Stimulated activated CD4-positive, alpha-beta T cell treated with anti-CD3 and anti-CD28 coated beads, Interleukin-12 subunit alpha, Interleukin-12 subunit beta, amount 100 ng/mL, for 48 hours (primary cell): ENCODE data around the gene BAG1.

ENCODE experiments used
- DNase-seq, 3 donors: peaks; one replicate each; pipeline ENCODE4 v3.0.0-alpha.2; 2020; ENCODE audit warnings: low read depth in 2 of 3, low spot score in 1 of 3

The BAG1 gene

DNA sequence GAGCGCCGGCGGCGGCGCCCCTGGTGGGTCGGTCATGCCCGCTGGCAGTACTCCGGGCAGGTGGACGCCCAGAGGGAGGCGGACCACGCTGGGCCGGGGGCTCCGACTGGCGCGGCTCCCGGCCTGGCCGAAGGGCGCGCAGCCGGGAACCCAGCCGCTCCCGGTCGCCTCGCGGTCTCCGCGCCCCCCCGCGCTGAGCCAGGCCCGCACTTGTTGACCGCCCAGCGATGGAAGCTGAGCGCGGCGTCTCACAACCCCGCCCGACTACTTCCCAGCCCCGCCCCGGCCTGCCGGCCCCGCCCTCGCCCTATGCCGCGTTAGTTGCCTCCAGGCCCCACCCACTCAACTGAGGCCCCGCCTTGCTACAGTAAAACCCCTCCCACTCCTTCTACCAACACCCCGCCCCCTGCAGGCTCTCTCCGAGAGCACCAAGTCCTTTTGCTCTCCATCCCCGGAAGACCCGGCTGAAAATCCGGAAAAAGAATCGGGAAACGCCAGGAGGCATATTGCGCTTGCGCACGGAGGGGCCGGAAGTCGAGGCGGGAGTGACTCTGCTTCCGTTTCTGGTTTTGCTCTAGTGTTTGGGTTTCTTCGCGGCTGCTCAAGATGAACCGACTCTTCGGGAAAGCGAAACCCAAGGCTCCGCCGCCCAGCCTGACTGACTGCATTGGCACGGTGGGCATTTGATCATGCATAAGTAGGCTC is at the start of gene BAG1, which contains the start of gene CHMP5:
Gene BAG1 (minus strand): TSS at position 236 of the 705 bp plus-strand sequence.
Gene CHMP5 (plus strand): TSS at position 577 of the 705 bp plus-strand sequence. CDS start 30 bp downstream, at position 607.
- peak; percentile 100 for DNase-seq

DNA sequence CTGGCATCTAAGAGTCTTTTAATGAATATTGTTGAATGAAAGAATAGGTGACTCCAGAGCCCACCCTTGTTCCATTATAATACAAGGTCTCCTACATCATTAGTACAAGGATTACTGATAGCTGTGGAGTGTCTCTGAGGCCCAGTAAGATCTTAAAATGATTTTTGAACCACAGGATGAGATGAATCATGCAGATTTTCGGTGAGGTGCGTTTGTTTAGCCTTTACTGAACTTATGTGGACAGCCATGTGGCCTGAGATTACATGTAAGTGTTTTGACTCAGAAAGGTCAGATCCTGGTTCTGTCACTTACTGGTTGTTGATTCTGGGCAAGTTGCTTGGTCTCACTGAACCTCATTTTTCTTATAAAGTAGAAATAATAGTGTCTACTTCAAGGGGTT is 47.4 kb upstream of the BAG1 start:
- no peak for DNase-seq

DNA sequence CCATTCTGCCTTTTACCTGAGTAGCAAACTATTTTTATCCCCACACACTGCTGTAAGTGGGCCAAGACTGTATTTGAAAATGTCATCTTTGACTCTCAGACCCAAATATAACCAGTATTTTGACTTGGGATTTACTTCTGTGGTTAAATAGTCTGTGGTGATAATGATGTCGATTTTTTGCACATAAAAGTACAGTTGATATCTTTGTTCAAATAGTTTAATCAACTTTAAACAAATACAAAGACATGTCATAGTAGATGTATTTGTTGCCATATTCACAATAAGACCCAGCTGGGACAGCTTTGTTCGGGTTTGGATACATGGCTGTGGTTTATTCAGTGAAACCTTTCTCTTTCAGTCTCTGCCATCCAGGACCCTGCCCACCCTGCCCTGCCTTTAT is 46.2 kb upstream of the BAG1 start:
- no peak for DNase-seq

DNA sequence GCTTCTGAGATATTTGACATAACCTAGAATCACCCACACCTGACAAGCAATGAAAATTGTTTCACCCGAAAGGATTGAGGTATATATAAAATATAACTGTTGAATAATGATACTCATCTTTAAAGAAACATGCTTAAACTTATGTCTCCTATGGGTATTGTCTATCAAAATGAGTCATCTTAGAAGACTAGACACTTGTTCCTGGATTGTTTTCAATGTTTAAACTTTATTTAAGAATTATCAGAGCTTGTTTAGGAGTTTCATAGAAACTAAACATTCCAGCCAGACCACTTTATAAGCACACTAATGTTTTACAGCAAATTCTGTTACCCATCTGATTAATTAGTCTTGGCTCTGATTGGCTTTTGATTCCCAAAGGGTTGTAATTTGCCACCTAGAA is 45.4 kb upstream of the BAG1 start:
- no peak for DNase-seq

DNA sequence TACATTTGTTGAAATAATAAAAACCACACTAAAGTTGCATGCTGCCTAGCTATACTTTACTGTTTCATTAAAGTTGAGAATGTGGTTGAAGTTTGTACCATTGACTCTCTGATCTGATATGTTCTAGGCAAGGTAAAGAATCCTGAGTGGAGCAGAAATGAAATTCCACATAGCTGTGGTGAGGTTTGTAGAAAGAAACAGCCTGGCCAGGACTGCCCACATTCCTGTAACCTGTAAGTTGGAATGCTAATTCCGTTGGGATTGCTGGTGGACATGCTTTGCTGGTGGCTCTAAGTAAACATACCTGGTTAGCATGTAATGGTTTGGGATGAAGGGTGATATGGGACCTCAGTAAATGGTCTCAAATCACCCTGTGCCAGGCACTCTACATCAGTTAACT is 42.6 kb upstream of the BAG1 start:
- no peak for DNase-seq

DNA sequence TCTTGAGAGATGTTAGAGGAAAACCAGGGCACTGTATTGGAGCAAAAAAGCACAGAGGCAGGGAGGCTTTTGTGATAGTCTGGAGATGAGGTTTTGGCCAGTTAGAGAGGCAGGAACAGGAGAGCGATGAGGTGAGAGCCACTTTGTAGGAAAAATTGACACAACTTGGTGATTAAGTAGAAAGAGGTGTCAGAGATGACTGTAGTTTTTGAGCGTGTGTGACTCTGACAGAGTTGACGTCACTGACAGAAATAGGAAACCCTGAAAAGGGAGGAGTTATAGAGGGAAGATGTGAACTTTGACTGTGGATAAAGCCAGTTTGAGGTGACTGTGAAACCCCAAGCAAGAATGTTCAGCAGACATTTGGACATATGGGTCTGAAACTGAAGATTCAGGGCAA is 41.5 kb upstream of the BAG1 start:
- peak in 1 of 3 donors; percentile 33 for DNase-seq

DNA sequence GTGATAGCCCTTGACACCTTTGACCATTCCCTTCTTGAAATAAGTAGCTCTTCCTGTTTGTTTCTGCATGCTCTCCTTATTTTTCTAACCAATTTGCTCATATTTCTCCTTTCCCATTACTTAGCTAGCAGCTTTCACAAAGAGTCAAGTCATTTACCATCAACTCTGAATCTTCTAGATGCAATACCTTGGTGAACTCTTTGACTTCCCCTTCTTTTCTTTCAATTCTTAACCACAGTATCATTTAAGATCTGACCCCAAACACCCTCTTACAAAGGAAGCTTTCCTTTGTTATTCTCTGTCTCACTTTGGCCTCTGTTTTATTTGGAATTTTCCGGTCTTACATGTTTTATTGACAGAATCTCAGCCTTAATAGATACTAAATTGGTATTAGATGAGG is 39.9 kb upstream of the BAG1 start:
- DNase-seq = no peak

DNA sequence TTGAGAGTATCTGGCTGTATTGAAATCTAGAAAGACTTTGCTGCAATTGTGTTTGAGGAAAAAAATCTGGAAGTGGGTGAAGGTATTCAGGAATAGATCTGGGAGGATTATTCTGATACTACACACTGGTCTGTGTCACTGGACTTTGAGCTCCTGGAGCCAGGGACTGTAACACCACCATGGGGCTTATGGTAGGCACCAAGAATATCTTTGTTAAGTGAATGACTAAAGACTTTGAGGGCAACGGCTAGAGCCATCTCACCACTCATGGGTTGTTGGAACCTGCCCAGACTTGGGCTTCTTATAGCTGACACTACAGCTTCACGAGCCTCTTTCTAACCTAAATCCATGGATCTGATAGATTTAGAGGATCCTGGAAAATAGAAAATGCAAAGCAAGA is 36.0 kb upstream of the BAG1 start:
- DNase-seq = no peak

DNA sequence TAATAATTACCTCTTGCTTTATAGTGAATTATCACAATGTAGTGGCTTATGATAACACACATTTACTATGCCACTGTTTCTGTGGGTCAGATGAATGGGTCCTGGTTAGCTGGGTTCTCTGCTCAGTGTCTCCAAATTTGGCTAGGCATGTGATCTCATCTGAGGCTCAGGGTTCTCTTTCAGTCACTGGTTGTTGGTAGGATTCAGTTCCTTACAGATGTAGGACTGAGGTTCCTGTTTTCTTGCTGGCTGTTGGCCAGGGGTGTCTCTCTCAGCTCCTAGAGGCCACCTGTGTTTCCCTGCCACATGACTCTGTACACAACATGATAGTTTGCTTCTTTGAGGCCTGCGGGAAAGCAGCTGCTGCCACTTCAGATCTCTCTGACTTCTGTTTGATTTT is 32.9 kb upstream of the BAG1 start:
- no peak for DNase-seq

DNA sequence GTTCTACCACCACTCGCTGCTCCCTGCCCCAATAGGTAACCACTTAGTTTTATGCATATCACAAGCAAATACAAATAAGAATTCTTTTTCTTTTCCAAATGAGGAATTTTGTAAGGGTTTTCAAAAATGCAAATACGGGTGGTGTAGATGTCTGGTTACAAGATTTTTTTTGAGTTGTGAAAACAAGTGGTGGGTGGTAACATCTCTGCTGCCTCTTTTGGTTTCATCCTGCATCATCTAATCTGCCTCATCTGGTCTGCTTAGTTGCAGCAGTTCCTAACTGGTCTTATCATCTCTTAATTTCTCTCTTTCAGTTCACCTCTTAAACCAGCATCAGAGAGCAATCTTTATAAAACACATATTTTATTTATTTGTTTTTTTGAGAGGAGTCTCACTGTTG is 31.1 kb upstream of the BAG1 start:
- DNase-seq = no peak

DNA sequence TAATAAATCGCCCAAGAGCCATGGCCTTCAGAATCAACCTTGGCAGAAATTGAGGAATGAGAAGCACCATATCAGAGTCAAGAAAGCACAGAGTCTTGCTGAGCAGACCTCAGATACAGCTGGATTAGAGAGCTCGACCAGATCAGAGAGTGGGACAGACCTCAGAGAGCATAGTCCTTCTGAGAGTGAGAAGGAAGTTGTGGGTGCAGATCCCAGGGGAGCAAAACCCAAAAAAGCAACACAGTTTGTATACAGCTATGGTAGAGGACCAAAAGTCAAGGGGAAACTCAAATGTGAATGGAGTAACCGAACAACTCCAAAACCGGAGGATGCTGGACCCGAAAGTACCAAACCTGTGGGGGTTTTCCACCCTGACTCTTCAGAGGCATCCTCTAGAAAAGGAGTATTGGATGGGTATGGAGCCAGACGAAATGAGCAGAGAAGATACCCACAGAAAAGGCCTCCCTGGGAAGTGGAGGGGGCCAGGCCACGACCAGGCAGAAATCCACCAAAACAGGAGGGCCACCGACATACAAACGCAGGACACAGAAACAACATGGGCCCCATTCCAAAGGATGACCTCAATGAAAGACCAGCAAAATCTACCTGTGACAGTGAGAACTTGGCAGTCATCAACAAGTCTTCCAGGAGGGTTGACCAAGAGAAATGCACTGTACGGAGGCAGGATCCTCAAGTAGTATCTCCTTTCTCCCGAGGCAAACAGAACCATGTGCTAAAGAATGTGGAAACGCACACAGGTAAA is 30.3 kb upstream of the BAG1 start:
- DNase-seq = no peak

DNA sequence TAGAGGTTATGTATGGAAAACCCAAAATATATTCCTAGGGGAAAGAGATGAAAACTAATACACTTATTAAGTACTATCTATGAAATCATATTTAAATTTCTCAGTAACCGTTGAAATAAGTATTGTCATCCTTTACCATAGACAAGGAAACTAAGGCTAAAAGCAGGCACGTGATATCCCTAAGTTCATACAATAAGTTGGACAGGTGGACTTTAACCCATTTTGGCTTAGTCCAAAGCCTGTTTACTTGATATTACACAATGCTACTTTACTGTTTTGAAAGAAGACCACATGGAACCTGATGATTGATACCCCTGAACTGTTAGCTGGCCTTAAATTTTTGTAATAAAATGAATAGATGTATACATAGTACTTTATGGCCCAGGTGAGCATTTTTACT is 29.3 kb upstream of the BAG1 start:
- DNase-seq = no peak

DNA sequence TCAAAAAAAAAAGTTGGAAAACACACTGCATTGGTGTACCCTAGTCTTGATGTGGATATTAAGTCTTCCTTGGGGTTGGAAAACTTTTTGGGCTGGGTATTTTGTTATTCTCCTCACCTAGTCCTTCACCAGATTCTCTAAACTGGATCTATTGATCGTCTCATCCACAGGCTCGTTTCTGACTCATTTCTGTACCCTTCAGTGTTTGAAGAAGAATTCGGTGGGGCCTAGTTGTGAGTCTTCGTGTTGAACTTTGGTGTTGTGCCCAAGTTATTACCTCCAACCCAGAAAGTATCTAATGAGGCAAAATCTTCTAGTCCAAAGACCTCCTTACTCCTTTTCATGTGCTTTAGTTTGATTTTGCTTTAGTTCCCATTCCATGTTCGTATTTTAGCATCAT is 27.4 kb upstream of the BAG1 start:
- DNase-seq = no peak

DNA sequence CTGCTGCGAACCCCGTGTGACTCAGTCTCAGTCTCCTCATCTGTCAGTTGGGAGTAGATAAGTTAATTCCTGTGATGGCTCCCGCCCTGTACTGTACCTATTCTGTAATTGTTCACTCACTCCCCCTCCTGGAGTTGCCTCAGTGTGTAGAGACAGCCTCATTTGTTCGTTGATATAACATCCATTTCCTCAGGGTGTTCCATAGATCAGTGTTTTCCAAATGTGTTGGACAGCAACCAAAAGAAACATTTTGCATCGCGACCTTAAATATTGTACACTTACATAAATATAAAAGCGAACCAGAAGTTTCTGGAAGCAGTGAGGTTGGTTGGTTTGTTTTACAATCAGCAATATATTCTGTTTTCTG is 26.5 kb upstream of the BAG1 start:
- no peak for DNase-seq

DNA sequence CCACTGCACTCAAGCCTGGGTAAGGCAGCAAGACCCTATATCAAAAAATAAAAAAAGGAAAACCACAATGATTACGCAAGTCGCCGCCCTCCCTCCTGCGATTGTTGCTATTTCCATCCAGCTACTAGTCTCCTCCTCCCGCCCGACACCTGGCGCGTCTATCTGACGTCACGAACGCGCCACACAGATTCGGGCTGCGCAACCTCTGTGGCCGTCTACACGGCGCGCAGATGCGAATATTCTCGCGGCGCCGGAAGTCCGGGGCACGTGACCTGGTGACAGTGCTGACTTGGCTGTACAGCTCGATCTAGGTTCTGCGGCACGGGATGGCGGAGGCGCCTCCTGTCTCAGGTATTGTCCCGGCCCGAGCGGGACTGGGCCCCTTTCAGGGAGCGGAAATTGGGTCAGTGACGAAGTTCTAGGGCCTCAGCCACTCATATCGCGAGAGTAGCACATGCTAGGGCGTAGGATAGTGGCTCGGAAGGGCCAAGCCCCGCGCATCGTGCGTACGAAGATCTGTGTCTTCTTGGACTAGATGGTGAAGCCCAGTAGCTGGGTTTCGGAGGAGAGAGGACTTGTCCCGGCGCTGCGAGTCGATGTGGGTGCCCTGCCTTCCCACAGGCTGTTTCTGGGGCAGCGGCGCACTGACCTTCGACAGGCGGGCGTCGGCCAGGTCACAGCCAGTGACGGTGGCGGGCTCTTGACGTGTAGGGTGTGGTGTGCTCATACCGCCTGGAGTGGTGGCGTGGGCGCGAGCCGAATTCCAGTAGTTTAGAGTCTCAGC is 25.9 kb upstream of the BAG1 start, which contains the start of gene NFX1:
Gene NFX1 (plus strand): TSS at position 270 of the 784 bp plus-strand sequence. CDS start 57 bp downstream, at position 327.
- DNase-seq = peak; percentile 94 to 98 (median 97)

DNA sequence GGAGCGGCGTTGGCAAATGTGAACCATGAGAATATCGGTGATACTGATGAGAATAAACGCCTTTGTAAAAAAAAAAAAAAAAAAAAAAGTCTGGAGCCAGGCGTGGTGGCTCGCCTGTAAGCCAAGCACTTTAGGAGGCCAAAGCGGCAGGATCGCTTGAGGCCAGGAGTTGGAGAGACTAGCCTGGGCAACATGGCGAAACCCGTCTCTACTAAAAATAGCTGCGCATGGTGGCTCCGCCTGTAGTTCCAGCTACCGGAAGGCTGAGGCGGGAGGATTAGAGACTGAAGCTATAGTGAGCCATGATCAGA is 25.4 kb upstream of the BAG1 start:
- DNase-seq = no peak

DNA sequence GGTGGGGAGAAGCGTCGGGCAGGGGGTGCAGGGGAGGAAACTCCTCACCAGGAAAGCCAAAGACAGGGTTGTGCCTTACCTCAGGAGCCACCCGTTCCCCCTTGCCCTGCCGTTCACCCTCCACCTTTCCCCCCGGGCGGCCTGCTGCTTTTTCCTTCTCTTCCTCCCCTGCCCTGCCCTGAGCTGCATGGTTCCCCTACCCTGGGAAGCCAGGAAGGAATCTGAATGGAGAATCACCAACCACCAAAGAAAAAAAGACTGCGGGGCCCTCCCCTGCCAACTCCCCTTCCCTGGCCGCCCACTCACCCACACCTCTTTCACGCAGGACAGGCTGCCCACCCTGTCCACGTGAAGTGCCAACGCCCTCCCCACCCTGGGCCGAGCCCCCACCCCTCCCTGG is 25.0 kb upstream of the BAG1 start:
- peak in 1 of 3 donors; percentile 38 for DNase-seq

DNA sequence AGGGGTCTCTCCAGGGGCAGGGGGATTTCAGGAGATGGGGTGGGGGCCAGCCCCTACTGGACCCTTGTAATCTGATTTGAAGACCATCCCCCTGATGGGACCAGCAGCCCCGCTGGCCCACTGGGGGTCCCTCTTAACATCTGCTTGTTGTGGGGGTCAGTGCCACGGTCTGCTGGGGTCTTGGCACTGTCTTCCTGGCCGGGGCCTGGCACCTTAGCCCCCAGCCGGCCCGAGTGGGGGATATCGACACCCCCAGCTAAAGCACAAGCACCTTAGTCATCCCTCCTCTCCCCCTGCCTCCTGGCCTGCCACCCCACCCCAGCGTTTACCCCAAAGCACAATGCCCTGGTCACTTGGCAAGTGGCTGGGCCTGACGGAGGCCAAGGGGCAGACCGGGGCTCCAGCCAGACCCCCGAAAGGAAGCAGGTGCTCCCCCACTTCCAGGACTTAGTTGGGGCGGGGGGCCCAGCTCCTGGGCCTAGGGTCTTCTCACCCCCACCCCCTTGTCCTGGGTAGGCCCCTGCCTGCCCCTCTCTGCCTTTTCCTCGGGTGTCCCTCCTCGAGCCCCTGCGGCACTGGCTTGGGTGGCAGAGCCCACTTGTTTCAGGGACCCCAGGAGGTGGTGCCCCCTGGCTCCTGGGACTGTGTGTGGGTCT is 24.4 kb upstream of the BAG1 start:
- DNase-seq = no peak

DNA sequence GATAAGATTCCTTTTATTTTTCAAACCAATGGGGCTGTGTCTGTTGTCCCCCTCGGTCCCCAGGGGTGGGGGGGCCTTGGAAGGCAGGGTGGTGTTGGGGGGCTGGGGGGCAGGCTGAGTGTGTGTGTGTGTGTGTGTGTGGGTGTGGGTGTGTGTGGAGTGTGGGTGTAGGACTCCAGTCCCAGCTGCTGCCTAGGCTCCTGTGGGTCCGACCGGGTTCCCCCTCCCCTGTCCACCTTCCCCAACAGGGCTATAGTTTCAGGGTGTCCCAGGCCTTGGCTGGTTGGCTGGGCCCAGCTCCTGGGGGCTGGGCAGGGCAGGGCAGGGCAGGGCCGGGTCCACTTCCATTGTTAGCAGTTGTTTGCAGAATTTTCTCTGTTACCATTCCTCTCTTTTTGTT is 23.7 kb upstream of the BAG1 start:
- no peak for DNase-seq

DNA sequence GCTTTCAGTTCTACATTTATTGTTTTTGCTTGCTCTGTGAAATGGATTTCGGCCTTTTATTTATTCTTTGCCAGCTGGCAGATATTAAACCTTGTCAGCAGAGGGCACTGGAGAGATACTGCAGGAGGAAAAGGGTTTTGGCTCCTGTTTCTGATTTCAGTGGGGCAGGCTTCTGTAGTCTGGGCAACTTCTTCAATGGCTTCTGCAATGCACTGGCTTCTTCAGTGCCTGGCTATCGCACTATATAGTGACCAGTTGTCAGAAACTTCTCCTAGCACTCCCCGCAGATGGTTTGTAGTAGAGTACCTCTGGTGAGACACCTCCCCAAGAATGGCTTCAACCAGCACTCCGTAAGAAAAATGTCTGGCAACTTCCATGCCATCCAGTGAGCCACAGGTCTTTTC is 22.6 kb upstream of the BAG1 start:
- peak in 1 of 3 donors; percentile 63 for DNase-seq

DNA sequence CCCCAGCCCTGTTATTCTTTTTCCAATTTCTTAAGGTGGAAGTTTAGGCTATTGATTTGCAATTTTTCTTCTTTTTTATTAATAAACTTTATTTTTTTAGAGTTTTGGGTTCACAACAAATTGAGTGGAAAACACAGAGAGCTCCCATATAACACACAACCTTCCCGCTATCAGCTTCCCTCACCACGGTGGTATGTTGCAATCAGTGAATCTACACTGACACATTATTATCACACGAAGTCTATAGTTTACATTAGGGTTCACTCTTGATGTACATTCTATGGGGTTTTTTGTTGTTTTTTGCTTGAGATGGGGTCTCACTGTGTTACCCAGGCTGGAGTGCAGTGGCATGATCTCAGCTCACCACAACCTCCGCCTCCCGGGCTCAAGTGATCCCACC is 21.0 kb upstream of the BAG1 start:
- DNase-seq = no peak
